PC-9 (cell line): ENCODE data around the gene FOLR2. TPM values are rescaled to one million over a fixed set of nuclear protein-coding genes. Genes with fewer than 3 reads are reported as not detected.

Experiments
- BruUV-seq: library from RNA; stranded (reverse); fragments of 400-500 nt; replicated peaks from 2 replicates; lab custom pipeline; 2021; lab: Mats Ljungman, UMichigan
- CTCF ChIA-PET: fragments of 300-600 bp; sonication (Branson Sonifier 250); formaldehyde crosslinking; loops from one replicate; lab custom pipeline; 2022; ENCODE audit warnings: antibody characterized with exemption; lab: Charles Lee
- POLR2A ChIA-PET: fragments of 300-600 bp; sonication (Branson Sonifier 250); formaldehyde crosslinking; loops from one replicate; lab custom pipeline; 2022; ENCODE audit warnings: antibody characterized with exemption; ENCODE audit not compliant: unreplicated experiment; lab: Charles Lee
- DNase-seq, 2 experiments: peaks; one replicate each; pipeline versions ENCODE4 v3.0.0 to v3.0.0-alpha.2; 2015 to 2022; ENCODE audit warnings: mixed read lengths in 1 of 2
- H2AFZ ChIP-seq: fragments of 200-600 bp; sonication (generic); 2 replicates; pipeline ENCODE4 v1.8.1; 2017; ENCODE audit warnings: antibody characterized with exemption
- H3F3A ChIP-seq: fragments of 200-600 bp; sonication (generic); 2 replicates; pipeline ENCODE4 v1.8.1; 2017; ENCODE audit warnings: antibody characterized with exemption, mild to moderate bottlenecking, low read depth; ENCODE audit not compliant: insufficient read depth
- H3K27ac ChIP-seq: fragments of 200-600 bp; sonication (generic); 2 replicates; pipeline ENCODE4 v1.6.1; 2016; ENCODE audit warnings: mixed run types
- H3K27me3 ChIP-seq: fragments of 200-600 bp; sonication (generic); 2 replicates; pipeline ENCODE4 v1.6.1; 2016; ENCODE audit warnings: low read depth, mixed run types; ENCODE audit not compliant: insufficient read depth
- H3K36me3 ChIP-seq: fragments of 200-600 bp; sonication (generic); 2 replicates; pipeline ENCODE4 v1.6.1; 2016; ENCODE audit warnings: low read depth, mixed run types
- H3K4me1 ChIP-seq: fragments of 200-600 bp; sonication (generic); replicated peaks from 2 replicates; pipeline ENCODE4 v1.6.1; 2016; ENCODE audit warnings: mixed run types; ENCODE audit not compliant: insufficient read depth
- H3K4me2 ChIP-seq: fragments of 200-600 bp; sonication (generic); 2 replicates; pipeline ENCODE4 v1.6.1; 2017; ENCODE audit warnings: mixed run types
- H3K4me3 ChIP-seq: fragments of 200-600 bp; sonication (generic); 2 replicates; pipeline ENCODE4 v1.6.1; 2016; ENCODE audit warnings: mixed run types
- H3K79me2 ChIP-seq: fragments of 200-600 bp; sonication (generic); 2 replicates; pipeline ENCODE4 v1.6.1; 2017; ENCODE audit warnings: low read depth, mixed run types
- H3K9me2 ChIP-seq: fragments of 200-600 bp; sonication (generic); 2 replicates; pipeline ENCODE4 v1.8.1; 2017; ENCODE audit warnings: mild to moderate bottlenecking; ENCODE audit not compliant: insufficient read depth
- H3K9me3 ChIP-seq: fragments of 200-600 bp; sonication (generic); 2 replicates; pipeline ENCODE4 v1.8.1; 2016; ENCODE audit warnings: low read depth; ENCODE audit not compliant: insufficient read depth
- H4K20me1 ChIP-seq: fragments of 200-600 bp; sonication (generic); 2 replicates; pipeline ENCODE4 v1.8.1; 2017; ENCODE audit not compliant: insufficient read depth
- EZH2 ChIP-seq: fragments of 200-600 bp; sonication (generic); IDR thresholded peaks from 2 replicates; pipeline ENCODE4 v1.8.0; 2017; ENCODE audit warnings: antibody characterized with exemption, low read depth
- intact Hi-C: fragments of 100-400 bp; cut with micrococcal nuclease; formaldehyde crosslinking; loops from one replicate; pipeline ENCODE4 v1.10.0; 2022; ENCODE audit not compliant: unreplicated experiment
- total RNA-seq: library from RNA; stranded (reverse); gene quantifications from 2 replicates; pipeline ENCODE4 v1.2.3, GENCODE V29; 2021
- TF ChIP-seq, protein P1 (sequence below): fragments of 200-600 bp; sonication (generic); conservative IDR thresholded peaks from 2 replicates; pipeline ENCODE4 v1.6.1; 2017; ENCODE audit warnings: mixed run types, antibody characterized with exemption, mild to moderate bottlenecking, moderate library complexity

The FOLR2 gene
- total RNA-seq, 1 experiment from 2014 or later = not detected

GRCh38 chr11:72218251-72218745 is 1.7 kb downstream of the FOLR2 start:
- ChIA-PET CTCF (no interaction called here), POLR2A (no interaction called here)
- TF ChIP-seq, protein P1, sequence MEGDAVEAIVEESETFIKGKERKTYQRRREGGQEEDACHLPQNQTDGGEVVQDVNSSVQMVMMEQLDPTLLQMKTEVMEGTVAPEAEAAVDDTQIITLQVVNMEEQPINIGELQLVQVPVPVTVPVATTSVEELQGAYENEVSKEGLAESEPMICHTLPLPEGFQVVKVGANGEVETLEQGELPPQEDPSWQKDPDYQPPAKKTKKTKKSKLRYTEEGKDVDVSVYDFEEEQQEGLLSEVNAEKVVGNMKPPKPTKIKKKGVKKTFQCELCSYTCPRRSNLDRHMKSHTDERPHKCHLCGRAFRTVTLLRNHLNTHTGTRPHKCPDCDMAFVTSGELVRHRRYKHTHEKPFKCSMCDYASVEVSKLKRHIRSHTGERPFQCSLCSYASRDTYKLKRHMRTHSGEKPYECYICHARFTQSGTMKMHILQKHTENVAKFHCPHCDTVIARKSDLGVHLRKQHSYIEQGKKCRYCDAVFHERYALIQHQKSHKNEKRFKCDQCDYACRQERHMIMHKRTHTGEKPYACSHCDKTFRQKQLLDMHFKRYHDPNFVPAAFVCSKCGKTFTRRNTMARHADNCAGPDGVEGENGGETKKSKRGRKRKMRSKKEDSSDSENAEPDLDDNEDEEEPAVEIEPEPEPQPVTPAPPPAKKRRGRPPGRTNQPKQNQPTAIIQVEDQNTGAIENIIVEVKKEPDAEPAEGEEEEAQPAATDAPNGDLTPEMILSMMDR = no peak
- H3K4me2 ChIP-seq = no peak overlapping the region
- peaks cover 13% of the 10 kb centered on the region for H3K4me1 ChIP-seq
- no peak overlapping the region for H3K27ac ChIP-seq
- H3K27me3 ChIP-seq = 0 out of 2 replicates have a peak, but pooled peaks cover 4% of the 10 kb centered on the region
- intact Hi-C loops = no loop called here
- no peaks in the 10 kb centered on the region for H4K20me1 ChIP-seq
- no peaks in the 10 kb centered on the region for H3K36me3 ChIP-seq
- H3K79me2 ChIP-seq = no peaks in the 10 kb centered on the region
- H3K4me3 ChIP-seq = no peak overlapping the region
- H3F3A ChIP-seq = peaks cover 5% of the 10 kb centered on the region
- BruUV-seq = no TSS peak
- H3K9me2 ChIP-seq = no peaks in the 10 kb centered on the region
- no peaks in the 10 kb centered on the region for H3K9me3 ChIP-seq
- no peak for DNase-seq
- no peak overlapping the region for H2AFZ ChIP-seq

GRCh38 chr11:72220696-72221363 is 4.2 kb downstream of the FOLR2 start:
- intact Hi-C loops = loop anchor here (5.0 kb wide), 1 partner anchor 139 kb away; the partner anchor contains the start of genes LRRC51 and NUMA1
- H3K4me1 ChIP-seq = peaks cover 16% of the 10 kb centered on the region
- BruUV-seq = no TSS peak
- H2AFZ ChIP-seq = no peak overlapping the region
- no peaks in the 10 kb centered on the region for H3K36me3 ChIP-seq
- H3K9me2 ChIP-seq = no peaks in the 10 kb centered on the region
- 0 out of 2 replicates have a peak, but pooled peaks cover 4% of the 10 kb centered on the region for H3K27me3 ChIP-seq
- DNase-seq = no peak
- peaks cover 5% of the 10 kb centered on the region for H3F3A ChIP-seq
- no peak overlapping the region for H3K4me3 ChIP-seq
- CTCF ChIA-PET = no interaction called here
- H3K79me2 ChIP-seq = peaks cover 17% of the 10 kb centered on the region
- H3K27ac ChIP-seq = no peak overlapping the region
- POLR2A ChIA-PET = no interaction called here
- no peak for TF ChIP-seq EZH2
- TF ChIP-seq, protein P1 = no peak
- H3K4me2 ChIP-seq = no peak overlapping the region
- H3K9me3 ChIP-seq = no peaks in the 10 kb centered on the region
- peaks cover 7% of the 10 kb centered on the region; the same call in 1 of the 2 replicates for H4K20me1 ChIP-seq

- H3K27ac ChIP-seq = no peak overlapping the region
- H3K9me2 ChIP-seq = no peaks in the 10 kb centered on the region
- CTCF ChIA-PET = no interaction called here
- DNase-seq = no peak
- H3K4me2 ChIP-seq = peak overlapping the region; percentile 97; the same call in 1 of the 2 replicates
- peaks cover 24% of the 10 kb centered on the region for H3K79me2 ChIP-seq
- POLR2A ChIA-PET = no interaction called here
- no peak overlapping the region for H2AFZ ChIP-seq
- peaks cover 23% of the 10 kb centered on the region for H3K4me1 ChIP-seq
- no TSS peak for BruUV-seq
- H3F3A ChIP-seq = peaks cover 7% of the 10 kb centered on the region
- peaks cover 12% of the 10 kb centered on the region; the same call in 1 of the 2 replicates for H4K20me1 ChIP-seq
- H3K27me3 ChIP-seq = no peaks in the 10 kb centered on the region
- no peaks in the 10 kb centered on the region for H3K36me3 ChIP-seq
- no peak overlapping the region; the same call in 1 of the 2 replicates for H3K4me3 ChIP-seq
- intact Hi-C loops = loop anchor here (2.0 to 5.0 kb wide), 3 partner anchors 39 to 139 kb away; partner anchors contain the start of genes LRRC51 and NUMA1
- H3K9me3 ChIP-seq = no peaks in the 10 kb centered on the region
- no peak for TF ChIP-seq EZH2
- TF ChIP-seq, protein P1 = no peak
These were observed 4.9 kb downstream of the FOLR2 start for GRCh38 chr11:72221386-72222075.
